GM18526 (cell line): ENCODE measurements around the gene DLG4.

Experiments used
- POLR2A ChIP-seq: IDR thresholded peaks from 3 replicates; pipeline ENCODE4 v1.6.1; 2011; ENCODE audit not compliant: insufficient read length; ENCODE audit errors: extremely low read depth

The DLG4 gene

DNA sequence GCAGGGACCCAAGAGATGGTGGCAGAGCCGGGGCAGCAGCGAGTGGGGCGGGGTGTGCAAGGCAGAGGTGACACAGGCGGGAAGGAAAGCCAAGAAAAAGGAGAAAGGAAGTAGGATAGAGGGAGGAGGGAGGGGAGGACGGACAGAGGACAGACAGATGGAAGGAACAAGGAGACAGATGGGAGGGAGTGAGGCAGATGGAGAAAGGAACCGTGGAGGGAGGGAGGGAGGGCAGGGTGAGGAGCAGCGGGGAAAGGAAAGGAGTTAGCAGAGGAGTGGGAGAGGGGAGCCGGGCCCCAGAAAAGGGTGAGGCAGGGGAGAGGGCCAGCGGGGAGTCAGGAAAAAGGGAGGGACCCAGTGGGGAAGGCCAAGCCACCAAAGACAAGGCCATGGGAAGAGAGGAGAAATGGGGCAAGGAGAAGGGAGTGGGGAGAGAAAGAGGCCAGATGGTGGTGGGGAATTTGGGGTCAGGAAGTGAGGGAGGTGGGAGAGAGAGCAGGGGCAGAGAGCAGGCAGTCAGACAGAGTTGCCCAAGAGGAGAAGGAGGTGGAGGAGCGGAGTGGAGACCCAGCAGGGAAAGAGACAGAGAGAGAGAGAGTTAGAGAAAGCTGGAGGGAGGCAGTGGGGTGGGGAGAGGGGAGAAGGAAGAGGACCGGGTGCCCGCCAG is 27.2 kb downstream of the DLG4 start:
- no peak for TF ChIP-seq POLR2A

DNA sequence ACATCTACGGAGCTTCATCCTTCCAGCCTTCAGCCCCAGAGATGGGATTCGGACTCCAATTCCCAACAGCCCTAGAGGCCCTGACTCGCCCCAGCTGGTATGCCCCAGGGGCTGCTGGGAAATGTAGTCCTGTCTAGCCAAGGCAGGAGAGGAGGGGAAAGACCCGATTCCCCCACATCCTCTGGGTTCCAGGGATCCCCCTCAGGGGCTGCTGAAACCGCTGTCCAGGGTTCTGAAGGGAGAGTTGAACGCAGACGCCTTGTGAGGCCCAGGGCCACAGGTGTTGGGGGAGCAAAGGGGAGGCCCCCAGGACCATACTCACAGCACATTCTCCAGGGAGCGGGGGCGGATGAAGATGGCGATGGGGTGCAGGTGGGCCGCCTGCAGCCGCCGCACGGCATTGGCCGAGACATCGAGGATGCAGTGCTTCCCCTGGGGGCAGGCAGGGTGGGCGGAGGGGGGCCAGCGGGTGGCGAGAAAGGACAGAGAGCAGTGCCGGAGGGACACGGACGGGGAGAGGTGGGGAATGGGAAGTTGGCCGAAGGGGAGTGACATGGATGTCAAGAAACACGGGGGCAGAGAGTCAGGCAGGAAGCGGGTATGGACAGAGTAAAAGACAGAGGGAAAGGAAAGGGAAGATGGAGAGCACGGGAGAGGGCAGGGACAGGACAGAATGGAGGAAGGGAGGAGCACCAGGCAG is 27.9 kb downstream of the DLG4 start:
- no peak for TF ChIP-seq POLR2A

DNA sequence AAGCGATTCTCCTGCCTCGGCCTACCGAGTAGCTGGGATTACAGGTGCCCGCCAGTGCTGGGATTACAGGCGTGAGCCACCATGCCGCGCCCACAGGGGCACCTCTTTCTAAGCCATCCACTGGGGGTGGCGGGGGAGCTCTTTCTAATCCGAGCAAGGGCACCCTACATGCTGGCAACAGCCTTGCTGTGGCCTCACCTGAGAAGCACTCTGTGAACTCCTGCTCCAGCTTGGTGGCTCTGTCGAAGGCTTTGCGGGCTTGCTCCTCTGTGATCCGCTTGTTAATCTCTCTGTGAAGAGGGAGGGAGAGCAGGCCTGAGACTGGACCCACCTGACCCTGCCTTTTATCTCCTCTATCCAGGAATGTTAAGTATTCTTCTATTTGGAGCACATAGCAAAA is 28.6 kb downstream of the DLG4 start:
- no peak for TF ChIP-seq POLR2A

GRCh38 chr17:7190276-7190917 is 29.2 kb downstream of the DLG4 start:
- TF ChIP-seq POLR2A, result no peak

DNA sequence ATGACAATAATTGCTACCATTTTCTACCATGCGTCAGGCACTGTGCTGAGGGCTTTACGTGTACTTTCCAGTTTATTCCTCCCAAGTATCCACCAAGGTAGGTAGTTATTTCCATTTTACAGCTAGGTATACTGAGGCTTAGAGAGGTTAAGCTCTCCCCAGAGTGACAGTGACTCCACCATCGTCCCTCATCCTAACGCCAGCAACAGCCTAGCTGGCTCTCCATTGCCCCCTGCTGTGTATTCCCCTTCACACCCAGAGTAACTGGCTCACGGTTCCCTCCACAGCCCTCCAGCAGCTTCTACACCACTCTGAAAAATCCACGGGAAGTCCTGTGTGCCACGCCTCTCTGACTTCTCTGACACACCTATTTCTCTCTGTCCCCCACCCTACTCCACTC is 33.4 kb downstream of the DLG4 start:
- no peak for TF ChIP-seq POLR2A

DNA sequence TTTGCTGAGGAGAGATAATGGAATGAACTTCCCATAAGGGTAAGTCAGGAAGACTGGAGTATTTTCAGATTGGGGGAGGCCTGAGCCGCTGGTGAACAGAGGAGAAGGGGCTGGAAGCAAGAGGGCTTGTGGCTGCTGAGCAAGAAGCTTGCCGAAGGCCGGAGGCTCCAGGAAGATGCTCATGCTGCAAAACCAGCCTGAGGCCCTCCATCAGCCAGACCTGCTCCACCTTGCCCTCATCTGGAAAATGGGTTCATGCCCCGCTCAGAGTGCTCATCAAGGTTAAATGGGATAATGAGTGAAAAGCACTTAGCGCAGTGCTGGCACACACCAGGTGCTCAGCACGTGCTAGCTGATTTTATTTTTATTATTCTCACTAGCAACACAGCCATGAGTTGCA is 35.0 kb downstream of the DLG4 start:
- TF ChIP-seq POLR2A, result no peak

DNA sequence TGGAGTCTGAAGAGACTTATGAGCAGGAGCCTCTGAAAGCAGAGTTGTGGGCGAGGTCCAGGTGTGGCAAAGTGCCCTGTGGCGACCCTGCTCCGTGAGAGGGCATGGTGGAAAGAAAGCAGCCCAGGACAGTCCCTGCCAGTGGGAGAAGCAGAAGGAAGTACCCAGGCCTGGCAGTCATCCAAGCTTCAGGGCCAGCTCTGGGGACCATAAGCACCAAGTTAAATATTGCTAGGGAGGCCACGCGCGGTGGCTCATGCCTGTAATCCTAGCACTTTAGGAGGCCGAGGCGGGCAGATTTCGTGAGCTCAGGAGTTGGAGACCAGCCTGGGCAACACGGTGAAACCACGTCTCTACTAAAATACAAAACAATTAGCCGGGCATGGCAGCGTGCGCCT is 35.5 kb downstream of the DLG4 start:
- no peak for TF ChIP-seq POLR2A

DNA sequence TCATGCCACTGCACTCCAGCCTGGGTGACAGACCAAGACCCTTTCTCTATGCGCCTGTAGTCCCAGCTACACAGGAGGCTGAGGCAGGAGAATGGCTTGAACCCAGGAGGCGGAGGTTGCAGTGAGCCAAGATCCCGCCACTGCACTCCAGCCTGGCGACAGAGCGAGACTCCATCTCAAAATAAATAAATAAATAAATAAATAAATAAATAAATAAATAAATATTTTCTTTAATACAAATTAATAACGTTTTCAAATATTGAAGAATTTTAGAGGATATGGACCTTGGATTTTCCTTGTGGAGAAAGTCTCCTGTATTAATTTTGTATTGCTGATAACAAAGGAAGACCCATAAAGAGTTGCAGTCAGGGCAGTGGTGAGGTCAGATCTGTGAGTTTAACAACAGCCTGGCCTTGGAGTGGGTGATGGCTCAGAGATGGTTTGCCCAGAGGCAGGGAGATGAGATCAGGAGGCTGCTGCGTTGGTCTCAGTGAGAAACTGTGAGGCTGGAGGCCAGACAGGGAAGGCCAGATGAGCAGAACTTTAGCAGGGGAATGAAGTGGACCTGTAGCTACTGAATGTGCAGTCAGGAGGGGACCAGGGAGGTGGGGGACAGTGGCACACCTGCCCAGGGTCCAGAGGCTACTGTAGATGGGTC is 36.1 kb downstream of the DLG4 start:
- TF ChIP-seq POLR2A, result no peak

- no peak for TF ChIP-seq POLR2A
Measured at GRCh38 chr17:7179317-7180254, 40.0 kb downstream of the DLG4 start, which contains the start of gene ASGR1. Gene ASGR1, minus strand, starts transcription at chr17:7179370. Its CDS starts 807 bp downstream, at chr17:7178563.

DNA sequence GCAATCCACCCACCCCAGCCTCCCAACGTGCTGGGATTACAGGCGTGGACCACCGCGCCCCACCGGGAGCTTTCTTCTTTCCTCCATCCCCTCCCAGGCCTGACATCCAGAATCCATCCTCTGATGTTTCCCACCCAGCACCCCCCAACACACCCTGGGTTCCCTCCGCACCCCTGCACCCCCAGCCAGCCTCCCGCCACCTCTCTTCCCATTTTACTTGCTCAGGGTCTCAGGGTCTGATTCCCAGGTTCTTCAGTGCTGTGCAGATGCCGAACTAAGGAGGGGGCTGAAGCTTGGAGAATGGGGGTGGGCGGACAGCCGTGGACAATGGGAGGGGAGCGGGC is 40.7 kb downstream of the DLG4 start:
- no peak for TF ChIP-seq POLR2A

GRCh38 chr17:7177954-7178477 is 41.6 kb downstream of the DLG4 start:
- no peak for TF ChIP-seq POLR2A

DNA sequence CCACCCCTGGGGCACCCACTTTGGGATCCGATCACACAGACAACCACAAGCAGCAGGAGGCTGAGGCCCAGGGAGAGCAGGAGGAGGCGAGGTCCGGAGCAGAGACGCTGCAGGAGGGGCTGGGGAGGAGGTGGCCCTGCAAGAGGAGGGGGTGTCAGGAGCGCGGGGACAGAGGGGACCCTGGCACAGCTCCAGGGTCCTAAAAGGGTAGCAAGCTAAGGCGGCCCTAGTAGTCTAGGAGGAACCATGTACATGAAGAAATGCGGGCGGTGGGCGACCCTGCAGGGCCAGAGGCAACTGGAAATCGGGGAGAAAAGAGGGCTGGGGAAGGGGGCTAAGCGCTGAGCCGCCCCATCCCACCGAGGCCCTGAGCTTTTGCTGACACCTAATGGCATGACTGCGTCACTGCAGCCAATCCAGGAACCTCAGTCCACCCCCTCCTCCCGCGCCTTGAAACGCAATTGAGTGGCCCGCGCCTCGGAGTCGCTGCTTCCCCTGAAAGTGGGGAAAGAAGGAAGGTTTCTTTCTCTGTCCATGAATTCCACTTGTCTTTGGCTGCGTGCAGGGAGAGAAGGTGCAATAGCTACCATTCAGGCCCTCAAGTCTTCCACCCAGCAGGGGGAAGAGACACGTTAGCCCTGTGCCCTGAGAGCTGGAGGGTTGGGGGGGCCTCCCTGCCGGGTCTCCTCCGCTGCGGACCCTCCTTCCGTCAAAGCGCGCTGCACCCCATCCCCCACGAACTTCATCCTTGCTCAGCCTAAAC is 42.3 kb downstream of the DLG4 start:
- no peak for TF ChIP-seq POLR2A

DNA sequence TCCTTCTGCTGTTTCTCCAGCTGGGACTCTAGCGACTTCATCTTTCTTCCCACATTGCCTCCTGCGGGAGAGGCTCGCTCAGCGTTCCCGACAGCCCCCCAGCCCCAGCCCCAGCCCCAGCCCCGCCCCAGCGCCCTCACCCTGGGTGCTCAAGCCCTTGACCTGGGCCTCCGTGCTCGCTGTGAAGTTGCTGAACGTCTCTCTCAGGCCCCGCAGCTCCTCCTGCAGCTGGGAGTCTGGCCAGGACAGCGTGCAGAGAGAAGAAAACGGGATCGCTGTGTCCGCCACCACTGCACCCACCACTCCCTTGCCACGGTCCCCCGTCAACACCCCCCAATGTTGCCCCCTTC is 42.8 kb downstream of the DLG4 start:
- TF ChIP-seq POLR2A, result no peak
